Measurements from ENCODE around the gene DCBLD2. TPM values are rescaled to one million over a fixed set of nuclear protein-coding genes. Genes with fewer than 3 reads are reported as not detected.

Gene DCBLD2
- total and polyA plus RNA-seq, 9 donors, result 13.5 to 58.7 (median 38.0) TPM

DNA sequence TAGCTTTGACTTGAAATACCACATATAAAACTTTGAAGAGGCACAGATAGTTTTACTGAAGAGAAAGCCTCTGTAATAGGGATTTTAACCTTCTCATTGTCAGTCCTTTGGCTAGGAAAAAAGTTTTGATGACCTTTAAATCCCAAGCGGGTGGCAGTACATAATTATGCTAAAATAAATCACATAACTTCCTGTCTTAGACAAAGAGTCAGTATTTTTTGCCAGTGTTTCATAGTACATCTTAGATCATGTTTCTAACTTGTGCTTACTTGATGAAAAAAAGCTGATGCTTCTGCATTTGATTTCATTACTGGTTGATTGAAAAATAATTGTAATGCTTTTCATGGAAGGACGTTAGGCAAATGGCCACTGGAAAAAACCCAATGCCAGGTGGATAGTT, 132.5 kb downstream of the DCBLD2 start:
- Histone ChIP-seq H3K27me3 (no peaks in the 10 kb centered on the region), H3K4me3 (no peak overlapping the region), H3K27ac (no peak overlapping the region), H3K9me3 (no peaks in the 10 kb centered on the region), H3K36me3 (no peaks in the 10 kb centered on the region), H3K4me1 (ENCODE audit: insufficient read depth) (peaks cover 1% of the 10 kb centered on the region)
- no peak for TF ChIP-seq EP300 (IDR thresholded peaks at IDR 0.05)
- TF ChIP-seq, protein P1, sequence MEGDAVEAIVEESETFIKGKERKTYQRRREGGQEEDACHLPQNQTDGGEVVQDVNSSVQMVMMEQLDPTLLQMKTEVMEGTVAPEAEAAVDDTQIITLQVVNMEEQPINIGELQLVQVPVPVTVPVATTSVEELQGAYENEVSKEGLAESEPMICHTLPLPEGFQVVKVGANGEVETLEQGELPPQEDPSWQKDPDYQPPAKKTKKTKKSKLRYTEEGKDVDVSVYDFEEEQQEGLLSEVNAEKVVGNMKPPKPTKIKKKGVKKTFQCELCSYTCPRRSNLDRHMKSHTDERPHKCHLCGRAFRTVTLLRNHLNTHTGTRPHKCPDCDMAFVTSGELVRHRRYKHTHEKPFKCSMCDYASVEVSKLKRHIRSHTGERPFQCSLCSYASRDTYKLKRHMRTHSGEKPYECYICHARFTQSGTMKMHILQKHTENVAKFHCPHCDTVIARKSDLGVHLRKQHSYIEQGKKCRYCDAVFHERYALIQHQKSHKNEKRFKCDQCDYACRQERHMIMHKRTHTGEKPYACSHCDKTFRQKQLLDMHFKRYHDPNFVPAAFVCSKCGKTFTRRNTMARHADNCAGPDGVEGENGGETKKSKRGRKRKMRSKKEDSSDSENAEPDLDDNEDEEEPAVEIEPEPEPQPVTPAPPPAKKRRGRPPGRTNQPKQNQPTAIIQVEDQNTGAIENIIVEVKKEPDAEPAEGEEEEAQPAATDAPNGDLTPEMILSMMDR (IDR thresholded peaks at IDR 0.05), result no peak
- no peak for TF ChIP-seq POLR2A (IDR thresholded peaks at IDR 0.05)
- intact Hi-C loops (cut with DNase I), result no loop called here
- 55 to 61% (median 57%) methylated on average over 2 of the region's 2 CpGs for WGBS, 3 donors
- DNase-seq, result no peak

DNA sequence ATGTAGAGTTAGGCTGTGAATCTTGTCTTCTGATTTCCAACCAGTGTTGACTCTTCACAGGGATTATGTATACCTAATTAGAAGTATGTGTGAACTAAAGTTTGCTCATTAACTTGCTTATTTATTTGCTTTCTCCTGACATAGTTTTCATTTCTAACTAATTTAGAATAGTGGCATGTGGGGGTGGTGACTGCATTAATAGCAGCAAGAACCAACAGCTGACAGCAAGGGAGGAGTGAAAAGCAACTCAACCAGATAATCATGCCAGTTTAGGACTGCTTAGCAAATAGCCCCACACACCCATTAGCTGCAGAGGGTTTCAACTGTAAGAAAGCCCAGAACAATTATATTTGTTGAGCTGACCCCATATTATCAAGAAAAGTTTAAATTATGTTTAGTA, 134.6 kb downstream of the DCBLD2 start:
- Histone ChIP-seq H3K27me3 (no peaks in the 10 kb centered on the region), H3K4me1 (ENCODE audit: insufficient read depth) (peaks cover 4% of the 10 kb centered on the region), H3K27ac (no peak overlapping the region), H3K9me3 (no peaks in the 10 kb centered on the region), H3K36me3 (no peaks in the 10 kb centered on the region), H3K4me3 (no peak overlapping the region)
- no peak for DNase-seq
- TF ChIP-seq POLR2A (IDR thresholded peaks at IDR 0.05), result no peak
- TF ChIP-seq EP300 (IDR thresholded peaks at IDR 0.05), result no peak
- TF ChIP-seq, protein P1 (IDR thresholded peaks at IDR 0.05), result no peak
- intact Hi-C loops (cut with DNase I), result no loop called here

DNA sequence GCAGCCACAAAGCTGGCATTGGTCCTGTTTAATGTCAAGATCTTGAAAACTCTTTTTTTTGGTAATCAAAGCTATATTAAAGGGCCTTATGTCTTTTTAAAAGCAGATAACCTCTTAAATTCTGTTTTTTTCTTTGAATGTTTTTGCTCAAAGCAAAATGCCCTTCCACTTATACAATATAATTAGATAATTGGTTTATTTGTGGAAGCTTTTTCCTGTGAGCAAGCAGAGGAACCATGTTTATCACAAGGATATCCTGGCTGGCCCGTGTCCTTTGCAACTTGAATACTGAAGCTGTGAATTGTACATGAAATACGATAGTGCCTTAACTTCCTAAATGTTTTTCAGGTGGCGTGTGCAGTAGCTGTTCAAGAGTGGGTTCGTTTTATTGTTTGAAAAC, 135.8 kb downstream of the DCBLD2 start:
- intact Hi-C loops (cut with DNase I), result no loop called here
- no peak for DNase-seq
- Histone ChIP-seq H3K4me1 (ENCODE audit: insufficient read depth) (peaks cover 4% of the 10 kb centered on the region), H3K4me3 (no peak overlapping the region), H3K27me3 (no peaks in the 10 kb centered on the region), H3K36me3 (no peaks in the 10 kb centered on the region), H3K27ac (no peak overlapping the region), H3K9me3 (no peaks in the 10 kb centered on the region)
- WGBS, 3 donors, result 71 to 78% (median 72%) methylated on average over 4 of the region's 4 CpGs
- TF ChIP-seq, protein P1 (IDR thresholded peaks at IDR 0.05), result no peak
- TF ChIP-seq POLR2A (IDR thresholded peaks at IDR 0.05) (no peak), EP300 (IDR thresholded peaks at IDR 0.05) (no peak)

GRCh38 chr3:98764472-98764884, 137.0 kb downstream of the DCBLD2 start:
- no peak overlapping the region for H3K27ac ChIP-seq
- H3K9me3 ChIP-seq, result no peaks in the 10 kb centered on the region
- no peak for DNase-seq
- H3K4me3 ChIP-seq, result no peak overlapping the region
- WGBS, 3 donors, result 12 to 29% (median 17%) methylated on average over 4 of the region's 4 CpGs
- intact Hi-C loops (cut with DNase I), result no loop called here
- no peaks in the 10 kb centered on the region for H3K36me3 ChIP-seq
- no peaks in the 10 kb centered on the region for H3K27me3 ChIP-seq
- H3K4me1 ChIP-seq (ENCODE audit: insufficient read depth), result peaks cover 4% of the 10 kb centered on the region
- no peak for TF ChIP-seq POLR2A (IDR thresholded peaks at IDR 0.05)
- TF ChIP-seq EP300 (IDR thresholded peaks at IDR 0.05), result no peak
- TF ChIP-seq, protein P1 (IDR thresholded peaks at IDR 0.05), result no peak
